KBM-7 (cell line): ENCODE data around the gene OR5H15.
"Not testable (repeated sequence)": the region's sequence is repeated elsewhere in the genome, so short reads cannot be mapped to it uniquely, and the experiment has no call there.

Experiments used
- DNase-seq: peaks from one replicate; pipeline ENCODE4 v3.0.0-alpha.2; 2015
- in situ Hi-C: fragments of 300-500 bp; cut with MboI; formaldehyde crosslinking; loops from 2 replicates; pipeline ENCODE4 v1.14.3; 2020; ENCODE audit warnings: low sequenced_read_pairs, low pct_unique_long_range_greater_than_20kb, mixed read lengths

OR5H15 gene

DNA sequence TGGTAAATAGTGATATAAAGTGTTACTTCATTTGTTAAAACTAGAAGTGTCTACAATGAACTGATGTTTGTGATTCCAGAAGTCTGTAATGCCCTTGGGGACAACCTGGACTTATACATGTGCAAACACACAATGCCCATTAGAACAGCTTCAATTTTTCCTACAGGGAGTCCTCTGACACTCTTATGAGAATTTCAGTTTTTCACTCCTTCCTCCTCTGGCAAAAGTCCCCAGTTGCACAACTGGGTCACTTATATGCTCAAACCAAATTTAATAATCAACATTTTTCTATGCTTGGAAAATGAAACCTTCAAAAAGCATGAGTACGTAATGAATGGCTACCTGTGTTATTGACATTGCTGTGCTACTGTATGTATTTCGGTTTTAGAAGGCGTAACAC, at the start of gene OR5H15:
TSS of gene OR5H15 (plus strand) at position 301 of the 400 bp plus-strand sequence. CDS start 2,004 bp downstream, outside the sequence.
- in situ Hi-C loops = no loop called here
- DNase-seq = no peak

DNA sequence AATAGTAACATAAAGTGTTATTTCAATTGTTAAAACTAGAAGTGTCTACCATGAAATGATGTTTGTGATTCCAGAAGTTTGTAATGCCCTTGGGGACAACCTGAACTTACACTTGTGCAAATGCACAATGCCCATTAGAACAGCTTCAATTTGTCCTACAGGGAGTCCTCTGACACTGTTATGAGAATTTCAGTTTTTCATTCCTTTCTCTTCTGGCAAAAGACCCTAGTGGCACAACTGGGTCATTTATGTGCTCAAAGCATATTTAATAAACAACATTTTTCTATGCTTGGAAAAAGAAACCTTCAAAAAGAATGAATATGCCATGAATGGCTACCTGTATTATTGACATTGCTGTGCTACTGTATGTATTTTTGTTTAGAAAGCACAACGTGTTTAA, 36.1 kb upstream of the OR5H15 start, which contains the start of gene OR5H1:
TSS of gene OR5H1 (plus strand) at position 301 of the 400 bp plus-strand sequence. CDS start 1,977 bp downstream, outside the sequence.
- DNase-seq = no peak
- in situ Hi-C loops = no loop called here

DNA sequence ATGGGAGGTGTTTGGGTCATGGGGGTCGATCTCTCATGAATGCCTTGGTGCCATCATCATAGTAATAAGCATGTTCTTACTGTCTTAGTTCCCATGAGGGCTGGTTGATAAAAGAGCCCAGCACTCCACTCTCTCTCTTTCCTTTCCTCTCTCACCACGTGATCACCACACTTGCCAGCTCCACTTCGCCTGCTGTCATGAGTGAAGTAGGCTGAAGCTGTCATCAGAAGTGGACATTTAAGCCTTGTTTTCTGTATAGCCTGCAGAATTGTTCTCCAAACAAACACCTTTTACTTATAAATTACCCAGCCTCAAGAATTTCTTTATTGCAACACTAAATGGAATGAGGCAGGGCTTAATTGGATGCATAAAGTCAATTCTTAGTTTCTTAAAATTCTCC, 29.9 kb upstream of the OR5H15 start:
- in situ Hi-C loops = no loop called here
- DNase-seq = no peak

DNA sequence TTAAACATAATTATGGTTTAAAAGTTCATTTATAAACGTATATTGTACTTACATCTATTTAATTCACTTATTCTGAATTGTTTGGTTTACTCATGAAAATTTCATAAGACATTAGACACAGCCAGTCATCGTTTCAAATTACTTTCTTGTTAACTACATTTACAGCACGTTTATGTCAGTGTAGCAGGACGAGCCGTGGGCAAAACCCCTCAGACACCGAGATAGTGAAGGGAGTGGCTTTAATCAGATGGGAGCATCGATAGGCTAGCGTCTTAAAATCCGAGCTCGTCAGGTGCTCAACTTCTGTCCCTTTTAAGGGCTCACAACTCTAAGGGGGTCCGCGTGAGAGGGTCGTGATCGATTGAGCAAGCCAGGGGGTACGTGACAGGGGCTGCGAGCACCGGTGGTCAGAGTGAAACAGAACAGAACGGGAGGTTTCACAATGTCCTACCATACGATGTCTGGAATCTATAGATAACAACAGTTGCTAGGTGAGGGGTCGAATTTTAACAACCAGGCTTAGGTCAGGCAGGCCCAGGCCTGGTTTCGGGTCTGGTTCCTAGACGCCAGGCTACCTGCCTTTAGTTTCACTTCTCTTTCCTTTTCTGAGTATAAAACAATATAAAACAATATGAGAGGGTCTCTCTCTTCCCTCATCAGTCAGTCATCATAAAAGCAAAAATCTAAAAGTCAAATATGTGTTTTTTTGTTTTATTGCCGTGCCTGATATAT, 28.5 kb upstream of the OR5H15 start:
- in situ Hi-C loops = not testable (repeated sequence)

DNA sequence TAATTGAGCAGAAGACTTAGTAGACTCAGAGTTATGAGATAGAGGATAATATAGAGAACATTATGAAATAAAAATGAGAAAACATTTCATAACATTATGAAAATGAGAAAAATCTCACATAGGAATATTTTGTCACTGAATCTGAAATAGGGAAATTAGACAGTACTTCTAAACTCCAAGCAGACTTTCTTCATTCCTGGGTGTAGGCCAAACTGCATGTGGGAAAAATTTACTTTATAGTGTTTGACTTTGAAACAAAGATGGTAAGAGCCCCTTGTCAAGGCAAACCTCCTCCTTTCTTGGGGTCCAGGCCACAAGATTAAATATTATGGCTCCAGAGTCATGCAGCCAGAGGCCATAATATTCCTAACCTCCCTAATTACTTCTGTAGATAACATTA, 26.0 kb upstream of the OR5H15 start:
- no peak for DNase-seq
- in situ Hi-C loops = no loop called here

More for the DNA sequence above, 28.5 kb upstream of the OR5H15 start:
- not testable (repeated sequence) for DNase-seq

DNA sequence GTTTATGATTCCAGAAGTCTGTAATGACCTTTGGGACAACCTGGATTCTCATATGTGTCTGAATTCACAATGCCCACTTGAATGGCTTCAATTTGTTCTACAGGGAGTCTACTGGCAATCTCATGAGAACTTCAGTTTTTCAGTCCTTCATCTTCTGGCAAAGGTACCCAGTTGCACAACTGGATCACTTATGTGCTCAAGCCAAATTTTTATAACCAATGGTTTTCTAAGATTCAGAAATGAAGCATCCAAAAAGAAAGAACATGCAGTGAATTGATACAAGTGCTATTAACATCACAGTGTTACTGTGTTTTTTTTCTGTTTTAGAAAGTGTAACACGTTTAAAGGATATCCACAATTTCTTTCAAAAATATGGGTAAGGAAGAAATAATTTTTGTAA, 19.3 kb upstream of the OR5H15 start, which contains the start of gene OR5H14:
TSS of gene OR5H14 (plus strand) at position 301 of the 400 bp plus-strand sequence. CDS start 1,907 bp downstream, outside the sequence.
- in situ Hi-C loops = no loop called here
- DNase-seq = no peak

DNA sequence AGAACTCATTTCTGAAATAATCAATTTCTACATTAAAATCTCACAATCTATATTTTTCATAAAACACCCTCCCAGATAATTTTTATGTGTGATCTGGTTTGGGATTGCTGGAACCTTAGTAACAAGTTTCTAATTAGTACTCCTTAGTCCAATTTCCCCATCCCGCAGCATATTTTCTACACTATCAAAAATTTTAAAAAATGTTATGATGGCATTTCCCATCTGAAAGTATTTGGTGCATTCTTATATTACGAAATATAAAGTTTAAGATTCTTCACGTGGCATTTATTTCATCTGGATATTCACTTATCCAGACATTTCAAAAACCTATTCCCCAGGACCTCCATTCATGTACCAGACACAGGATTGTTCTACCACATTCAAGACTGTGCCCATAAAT, 17.7 kb upstream of the OR5H15 start:
- in situ Hi-C loops = no loop called here
- no peak for DNase-seq

DNA sequence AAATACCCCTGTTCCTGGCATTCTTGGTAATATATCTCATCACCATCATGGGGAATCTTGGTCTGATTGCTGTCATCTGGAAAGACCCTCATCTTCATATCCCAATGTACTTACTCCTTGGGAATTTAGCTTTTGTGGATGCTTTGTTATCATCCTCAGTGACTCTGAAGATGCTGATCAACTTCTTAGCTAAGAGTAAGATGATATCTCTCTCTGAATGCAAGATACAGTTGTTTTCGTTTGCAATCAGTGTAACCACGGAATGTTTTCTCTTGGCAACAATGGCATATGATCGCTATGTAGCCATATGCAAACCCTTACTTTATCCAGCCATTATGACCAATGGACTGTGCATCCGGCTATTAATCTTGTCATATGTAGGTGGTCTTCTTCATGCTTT, 17.0 kb upstream of the OR5H15 start:
- DNase-seq, in situ Hi-C loops: not testable (repeated sequence)

DNA sequence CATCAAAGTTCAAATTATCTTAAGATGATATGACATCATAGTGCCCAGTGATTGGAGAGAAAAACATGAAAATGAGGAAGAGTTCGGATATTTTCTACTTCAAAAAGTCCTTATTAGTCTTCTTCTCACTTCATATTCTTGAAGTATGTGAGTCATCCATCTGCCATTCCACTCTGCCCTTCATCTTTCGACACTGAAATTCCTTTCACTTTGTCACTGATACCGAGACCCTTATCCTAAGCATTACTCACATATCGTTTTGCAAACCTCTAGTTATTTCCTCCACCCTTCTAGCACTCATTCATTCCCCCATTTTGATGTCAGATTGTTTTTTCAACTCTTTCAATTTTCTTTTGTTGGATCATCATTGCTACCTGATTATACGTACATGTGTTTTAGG, 15.3 kb upstream of the OR5H15 start:
- in situ Hi-C loops = no loop called here

DNA sequence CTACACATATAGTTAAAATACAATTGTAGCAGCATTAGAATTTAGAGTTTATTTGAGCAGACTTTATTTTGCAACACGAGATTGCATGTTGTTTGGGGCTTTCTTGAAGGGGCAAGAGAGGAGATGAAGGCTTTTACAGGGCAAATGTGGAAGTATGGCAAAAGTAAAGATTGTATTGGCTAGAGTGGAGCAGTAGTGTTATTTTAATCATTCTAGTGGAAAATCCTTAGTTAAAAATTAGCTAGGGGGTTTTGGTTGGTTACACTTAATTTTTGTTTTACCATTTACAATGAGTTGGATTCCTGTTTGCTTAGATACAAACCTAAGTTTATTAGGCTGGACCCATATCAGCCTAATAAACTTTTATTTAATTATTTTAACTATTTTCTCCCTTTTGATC, 4.6 kb downstream of the OR5H15 start:
- in situ Hi-C loops = no loop called here
- no peak for DNase-seq

More for the DNA sequence above, 15.3 kb upstream of the OR5H15 start:
- DNase-seq = no peak

DNA sequence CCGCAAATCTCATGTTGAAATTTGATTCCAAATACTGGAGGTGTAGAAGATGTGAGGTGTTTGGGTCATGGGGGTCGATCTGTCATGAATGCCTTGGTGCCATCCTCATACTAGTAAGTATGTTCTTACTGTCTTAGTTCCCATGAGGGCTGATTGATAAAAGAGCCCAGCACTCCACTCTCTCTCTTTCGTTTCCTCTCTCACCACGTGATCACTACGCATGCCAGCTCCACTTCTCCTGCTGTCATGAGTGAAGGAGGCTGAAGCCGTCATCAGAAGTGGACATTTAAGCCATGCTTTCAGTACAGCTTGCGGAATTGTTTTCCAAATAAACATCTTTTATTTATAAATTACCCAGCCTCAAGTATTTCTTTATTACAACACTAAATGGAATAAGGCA, 6.1 kb downstream of the OR5H15 start:
- in situ Hi-C loops = no loop called here
- DNase-seq = no peak

DNA sequence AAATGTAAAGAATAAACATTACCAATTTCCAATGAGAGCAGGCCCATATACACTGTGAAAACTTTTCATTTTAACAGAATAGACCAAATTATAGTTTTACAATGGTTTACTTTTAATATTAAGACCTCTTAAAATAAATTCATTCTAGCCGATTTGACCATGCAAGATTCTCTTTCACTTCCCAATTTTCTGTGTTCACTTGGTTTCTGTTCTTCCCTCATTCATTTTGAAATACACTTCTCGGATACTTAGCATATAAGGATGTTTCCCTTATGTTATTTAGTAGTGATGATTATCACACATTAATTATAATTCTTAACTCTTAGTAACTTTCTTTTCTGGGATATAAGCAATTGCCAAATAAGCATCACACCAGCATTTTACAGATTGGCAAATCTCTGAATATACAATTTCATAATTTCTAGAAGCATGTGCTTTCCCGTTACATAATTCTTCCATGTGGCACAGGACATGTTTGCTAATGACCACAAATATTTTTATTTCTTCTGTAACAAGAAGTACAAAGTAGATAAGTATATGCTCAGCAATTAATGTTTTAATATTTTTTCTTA, 13.9 kb downstream of the OR5H15 start:
- in situ Hi-C loops = no loop called here
- no peak for DNase-seq

DNA sequence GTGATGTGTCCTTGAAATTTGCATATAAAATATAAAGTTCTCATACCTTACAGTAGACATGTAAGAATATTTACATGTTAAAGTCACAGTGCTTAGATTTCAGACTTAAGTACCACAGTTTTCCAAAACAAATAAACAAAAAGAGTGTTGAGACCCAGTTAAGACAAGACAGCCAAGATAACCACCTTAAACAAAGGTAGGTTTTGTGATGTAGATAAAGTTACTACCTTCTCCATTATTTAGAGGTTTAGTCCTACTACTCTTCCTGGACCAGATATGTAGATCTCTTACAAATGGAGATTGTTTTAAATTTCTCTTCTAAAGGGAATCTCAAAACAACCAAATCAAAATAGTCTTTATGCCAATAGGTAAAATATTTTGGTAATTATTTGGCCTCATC, 15.7 kb downstream of the OR5H15 start:
- in situ Hi-C loops = no loop called here
- no peak for DNase-seq

DNA sequence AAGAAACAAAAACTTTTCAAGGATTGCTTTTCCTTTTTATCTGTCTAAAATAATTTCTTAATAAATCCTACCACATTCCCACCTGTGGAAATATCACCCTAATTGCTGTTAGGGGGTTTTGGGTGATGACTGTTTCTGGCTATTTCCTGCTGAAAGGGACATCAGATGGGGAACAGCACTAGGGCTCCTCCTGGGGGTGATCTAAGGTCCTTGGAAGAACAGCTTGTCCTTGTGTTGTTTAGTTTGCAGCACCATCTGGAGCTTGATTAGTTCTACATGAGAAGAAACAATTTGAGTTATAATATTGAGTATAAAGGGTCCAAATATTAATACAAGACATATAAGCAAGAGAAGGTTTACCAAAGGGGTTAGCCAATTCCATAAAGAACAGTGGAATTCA, 18.7 kb downstream of the OR5H15 start:
- in situ Hi-C loops = no loop called here
- DNase-seq = peak; percentile 2

DNA sequence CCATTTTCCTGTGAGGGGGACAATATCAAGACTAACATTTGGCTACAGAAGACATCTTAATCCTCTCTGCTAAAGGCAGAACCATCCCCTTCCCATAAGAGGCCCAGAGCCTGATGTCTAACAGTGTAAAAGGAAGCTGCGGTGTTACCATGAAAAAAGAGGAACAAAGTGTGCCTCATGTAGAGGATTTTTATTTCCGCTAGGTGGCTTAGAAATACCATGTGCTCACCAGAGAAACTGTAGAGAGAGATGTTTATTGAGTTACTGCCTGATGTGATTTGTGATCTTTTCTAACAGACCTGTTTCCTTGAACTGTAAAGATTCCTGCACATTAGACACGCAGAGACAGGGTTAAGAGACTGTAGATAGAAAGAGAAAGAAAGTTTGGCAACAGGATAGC, 22.0 kb downstream of the OR5H15 start:
- peak; percentile 74 for DNase-seq
- in situ Hi-C loops = no loop called here

DNA sequence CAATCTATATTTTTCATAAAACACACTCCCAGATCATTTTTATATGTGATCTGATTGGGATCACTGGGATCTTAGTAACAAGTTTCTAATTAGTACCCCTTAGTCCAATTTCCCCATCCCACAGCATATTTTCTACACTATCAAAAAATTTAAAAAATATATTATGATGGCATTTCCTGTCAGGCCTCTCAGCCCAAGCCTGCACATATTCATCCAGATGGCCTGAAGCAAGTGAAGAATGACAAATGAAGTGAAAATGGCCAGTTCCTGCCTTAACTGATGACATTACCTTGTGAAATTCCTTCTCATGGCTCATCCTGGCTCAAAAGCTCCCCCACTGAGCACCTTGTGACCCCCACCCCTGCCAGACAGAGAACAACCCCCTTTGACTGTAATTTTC, 24.4 kb downstream of the OR5H15 start:
- in situ Hi-C loops, DNase-seq: not testable (repeated sequence)

DNA sequence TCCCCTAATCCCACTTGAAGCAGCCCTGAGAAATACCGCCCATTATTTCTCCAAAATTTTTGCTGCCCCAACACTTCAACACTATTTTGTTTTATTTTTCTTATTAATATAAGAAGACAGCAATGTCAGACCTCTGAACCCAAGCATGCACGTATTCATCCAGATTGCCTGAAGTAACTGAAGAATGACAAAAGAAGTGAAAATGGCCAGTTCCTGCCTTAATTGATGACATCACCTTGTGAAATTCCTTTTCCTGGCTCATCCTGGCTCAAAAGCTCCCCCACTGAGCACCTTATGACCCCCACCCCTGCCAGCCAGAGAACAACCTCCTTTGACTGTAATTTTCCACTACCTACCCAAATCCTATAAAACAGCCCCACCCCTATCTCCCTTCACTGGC, 29.8 kb downstream of the OR5H15 start:
- DNase-seq, in situ Hi-C loops: not testable (repeated sequence)

DNA sequence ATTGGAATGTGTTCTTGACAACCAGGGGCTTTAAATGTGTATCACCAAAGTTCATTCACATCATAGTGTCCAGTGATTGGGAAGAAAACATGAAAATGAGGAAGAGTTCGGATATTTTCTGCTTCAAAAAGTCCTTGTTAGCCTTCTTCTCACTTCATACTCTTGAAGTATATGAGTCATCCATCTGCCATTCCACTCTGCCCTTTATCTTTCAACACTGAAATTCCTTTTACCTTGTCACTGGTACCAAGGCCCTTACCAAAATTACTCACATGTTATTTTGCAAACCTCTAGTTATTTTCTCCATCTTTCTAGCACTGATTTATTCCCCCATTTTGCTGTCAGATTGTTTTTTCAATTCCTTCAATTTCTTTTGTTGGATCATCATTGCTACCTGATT, 32.5 kb downstream of the OR5H15 start:
- no peak for DNase-seq
- in situ Hi-C loops = no loop called here

DNA sequence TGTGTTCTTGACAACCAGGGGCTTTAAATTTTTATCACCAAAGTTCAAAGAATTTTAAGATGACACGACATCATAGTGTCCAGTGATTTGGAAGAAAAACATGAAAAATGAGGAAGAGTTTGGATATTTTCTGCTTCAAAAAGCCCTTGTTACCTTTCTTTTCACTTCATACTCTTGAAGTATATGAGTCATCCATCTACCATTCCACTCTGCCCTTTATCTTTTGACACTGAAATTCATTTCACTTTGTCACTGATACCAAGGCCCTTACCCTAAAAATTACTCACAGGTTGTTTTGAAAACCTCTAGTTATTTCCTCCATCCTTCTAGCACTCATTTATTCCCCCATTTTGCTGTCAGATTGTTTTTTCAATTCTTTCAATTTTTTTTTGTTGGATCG, 42.7 kb downstream of the OR5H15 start:
- in situ Hi-C loops = no loop called here
- no peak for DNase-seq

DNA sequence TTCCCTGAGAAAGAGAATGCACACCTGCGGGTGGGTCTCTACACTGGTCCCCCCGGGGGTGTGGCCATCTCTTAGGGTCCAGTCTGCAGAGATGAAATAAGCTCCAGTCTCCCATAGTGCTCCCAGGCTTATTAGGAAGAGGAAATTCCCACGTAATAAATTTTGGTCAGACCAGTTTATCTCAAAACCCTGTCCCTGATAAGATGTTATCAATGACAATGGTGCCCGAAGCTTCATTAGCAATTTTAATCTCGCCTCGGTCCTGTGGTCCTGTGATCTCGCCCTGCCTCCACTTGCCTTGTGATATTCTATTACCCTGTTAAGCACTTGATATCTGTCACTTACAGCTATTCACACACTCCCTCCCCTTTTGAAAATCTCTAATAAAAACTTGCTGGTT, 46.8 kb downstream of the OR5H15 start:
- in situ Hi-C loops = no loop called here
- no peak for DNase-seq

DNA sequence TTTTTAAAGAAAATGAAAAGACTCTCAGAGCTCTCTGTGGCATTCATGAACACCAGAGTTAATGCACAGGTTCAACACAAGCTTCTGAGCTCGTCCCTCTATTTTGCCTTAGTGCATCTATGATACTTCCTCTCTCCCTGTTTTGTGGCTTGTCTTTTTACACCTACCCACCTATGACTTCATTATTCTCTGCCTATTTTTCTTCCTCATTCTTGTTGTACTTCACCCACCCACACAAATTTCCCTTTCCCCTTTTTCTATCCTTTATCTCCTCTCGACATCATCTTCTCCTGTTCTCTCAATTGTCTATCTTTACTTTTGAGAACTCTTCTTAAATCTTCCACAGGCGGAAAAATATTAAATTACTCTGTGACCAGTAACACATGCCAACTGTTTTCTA, 48.6 kb downstream of the OR5H15 start:
- peak; percentile 25 for DNase-seq
- in situ Hi-C loops = no loop called here
